Measurements from ENCODE around the gene MMP26.

MMP26 gene

GRCh38 chr11:4671741-4672140 is 32.8 kb upstream of the MMP26 start:
- H3K4me3 ChIP-seq (ENCODE audit: low read length): no peak overlapping the region
- no peak for TF ChIP-seq CTCF (conservative IDR thresholded peaks at IDR 0.05; ENCODE audit: low read depth, low read length)
- DNase-seq (ENCODE audit: low read depth): no peak

GRCh38 chr11:4672470-4672869 is 32.1 kb upstream of the MMP26 start:
- no peak overlapping the region for H3K4me3 ChIP-seq (ENCODE audit: low read length)
- peak; percentile 63 for DNase-seq (ENCODE audit: low read depth)
- TF ChIP-seq CTCF (conservative IDR thresholded peaks at IDR 0.05; ENCODE audit: low read depth, low read length): no peak

GRCh38 chr11:4673781-4674180 is 30.8 kb upstream of the MMP26 start:
- DNase-seq (ENCODE audit: low read depth): no peak
- TF ChIP-seq CTCF (conservative IDR thresholded peaks at IDR 0.05; ENCODE audit: low read depth, low read length): no peak
- no peak overlapping the region for H3K4me3 ChIP-seq (ENCODE audit: low read length)

GRCh38 chr11:4677948-4678347 is 26.6 kb upstream of the MMP26 start:
- no peak for TF ChIP-seq CTCF (conservative IDR thresholded peaks at IDR 0.05; ENCODE audit: low read depth, low read length)
- DNase-seq (ENCODE audit: low read depth): no peak
- H3K4me3 ChIP-seq (ENCODE audit: low read length): no peak overlapping the region

- no peak for DNase-seq (ENCODE audit: low read depth)
- TF ChIP-seq CTCF (conservative IDR thresholded peaks at IDR 0.05; ENCODE audit: low read depth, low read length): no peak
- no peak overlapping the region for H3K4me3 ChIP-seq (ENCODE audit: low read length)
Observed at GRCh38 chr11:4680341-4680740, 24.2 kb upstream of the MMP26 start.

- no peak overlapping the region for H3K4me3 ChIP-seq (ENCODE audit: low read length)
- DNase-seq (ENCODE audit: low read depth): no peak
- TF ChIP-seq CTCF (conservative IDR thresholded peaks at IDR 0.05; ENCODE audit: low read depth, low read length): no peak
Observed at GRCh38 chr11:4682623-4683419, 21.8 kb upstream of the MMP26 start.

- no peak for DNase-seq (ENCODE audit: low read depth)
- no peak overlapping the region for H3K4me3 ChIP-seq (ENCODE audit: low read length)
- no peak for TF ChIP-seq CTCF (conservative IDR thresholded peaks at IDR 0.05; ENCODE audit: low read depth, low read length)
Observed at GRCh38 chr11:4684631-4685285, 19.8 kb upstream of the MMP26 start.
